Breast epithelium (tissue), 4 donors: ENCODE measurements around the gene USP21. TPM values are rescaled to one million over a fixed set of nuclear protein-coding genes. Genes with fewer than 3 reads are reported as not detected.

Source experiments
- DNase-seq, 2 donors: peaks; one replicate each; pipeline ENCODE4 v3.0.0-alpha.2; 2019; ENCODE audit warnings: low spot score in 2 of 2
- H3K27ac ChIP-seq, 2 donors: fragments of 200-600 bp; sonication (generic) in 1 of 2; one replicate each; pipeline ENCODE4 v1.5.1; 2016 to 2019; ENCODE audit warnings: mild to moderate bottlenecking in 1 of 2
- H3K27me3 ChIP-seq, 2 donors: fragments of 200-600 bp; sonication (generic) in 1 of 2; one replicate each; pipeline versions ENCODE4 v1.5.1 to v1.6.0; 2017 to 2019; ENCODE audit warnings: control low read depth in 1 of 2, mild to moderate bottlenecking in 1 of 2
- H3K36me3 ChIP-seq: fragments of 200-600 bp; one replicate; pipeline ENCODE4 v1.5.1; 2019
- H3K4me1 ChIP-seq, 2 donors: fragments of 200-600 bp; sonication (generic); one replicate each; pipeline ENCODE4 v1.5.1; 2016 to 2019; ENCODE audit warnings: control low read depth in 1 of 2
- H3K4me3 ChIP-seq, 3 donors: fragments of 200-600 bp; sonication (generic); 1 replicate in 2 of 3; 2 replicates in 1 of 3; pipeline ENCODE4 v1.5.1; 2016 to 2019; ENCODE audit warnings: mild to moderate bottlenecking in 3 of 3, moderate library complexity in 2 of 3
- H3K9me3 ChIP-seq, 2 donors: fragments of 200-600 bp; sonication (generic) in 1 of 2; one replicate each; pipeline ENCODE4 v1.5.1; 2016 to 2019; ENCODE audit warnings: control low read depth in 1 of 2
- CTCF ChIP-seq, 3 donors: fragments of 450-650 bp; IDR thresholded peaks; one replicate each; pipeline ENCODE4 v1.5.1; 2016 to 2017; ENCODE audit warnings: antibody characterized with exemption in 3 of 3, mild to moderate bottlenecking in 3 of 3, moderate library complexity in 3 of 3
- POLR2A ChIP-seq: fragments of 450-650 bp; IDR thresholded peaks from one replicate; pipeline ENCODE4 v1.6.1; 2016; ENCODE audit warnings: antibody characterized with exemption, mild to moderate bottlenecking, moderate library complexity
- POLR2AphosphoS5 ChIP-seq, 3 donors: sonication (generic); formaldehyde crosslinking; IDR thresholded peaks; one replicate each; pipeline ENCODE4 v1.6.1; 2017; ENCODE audit warnings: antibody characterized with exemption in 3 of 3
- intact Hi-C: fragments of 100-400 bp; cut with DNase I; formaldehyde crosslinking; loops from one replicate; pipeline ENCODE4 v1.15.1; 2023; ENCODE audit warnings: low total_unique reads
- total RNA-seq, 3 donors: library from RNA; depleted of rRNA; stranded (reverse); fragments of >200 nt; gene quantifications; one replicate each; pipeline ENCODE4 v1.1.0, GENCODE V29; 2016

USP21 gene
- total RNA-seq, 3 donors from 2014 or later, result 11.7 to 26.9 (median 24.9) TPM

GRCh38 chr1:161176468-161177111 lies 17.3 kb downstream of the USP21 start:
- no peak for TF ChIP-seq POLR2A
- TF ChIP-seq CTCF (IDR thresholded peaks at IDR 0.05), result no peak
- no peak for TF ChIP-seq POLR2AphosphoS5 (IDR thresholded peaks at IDR 0.05)
- Histone ChIP-seq H3K4me3 (peak overlapping the region; percentile 80 to 86 (median 83)), H3K4me1 (peaks cover 0 to 12% of the 10 kb centered on the region in 2 donors), H3K27ac (peak overlapping the region; percentile 91 to 96), H3K9me3 (no peaks in the 10 kb centered on the region), H3K27me3 (no peaks in the 10 kb centered on the region), H3K36me3 (peaks cover 3% of the 10 kb centered on the region)
- intact Hi-C loops, result no loop called here
- no peak for DNase-seq

- peak; percentile 87 to 92 for DNase-seq
- TF ChIP-seq POLR2AphosphoS5 (IDR thresholded peaks at IDR 0.05) (peak; percentile 77 to 94 (median 90)), POLR2A (peak; percentile 69), CTCF (IDR thresholded peaks at IDR 0.05) (no peak)
- H3K36me3 ChIP-seq, result peaks cover 3% of the 10 kb centered on the region
- H3K9me3 ChIP-seq, result no peaks in the 10 kb centered on the region
- intact Hi-C loops, result no loop called here
- peaks cover 0 to 11% of the 10 kb centered on the region in 2 donors for H3K4me1 ChIP-seq
- peak within 1 kb of the TSS; percentile 91 to 96 for H3K27ac ChIP-seq
- H3K4me3 ChIP-seq, result peak within 1 kb of the TSS; percentile 80 to 86 (median 83)
- H3K27me3 ChIP-seq, result no peaks in the 10 kb centered on the region
These were observed 18.0 kb downstream of the USP21 start, which contains the start of gene B4GALT3 for GRCh38 chr1:161177112-161177935. TSS of gene B4GALT3 (minus strand) at chr1:161177507. CDS start at chr1:161176060, 1,447 bp downstream.

GRCh38 chr1:161177936-161178244 lies 18.6 kb downstream of the USP21 start:
- peaks cover 3% of the 10 kb centered on the region for H3K36me3 ChIP-seq
- peak overlapping the region; percentile 91 to 96 for H3K27ac ChIP-seq
- no peak for TF ChIP-seq POLR2AphosphoS5 (IDR thresholded peaks at IDR 0.05)
- no peak for TF ChIP-seq CTCF (IDR thresholded peaks at IDR 0.05)
- no peak for TF ChIP-seq POLR2A
- no peaks in the 10 kb centered on the region for H3K9me3 ChIP-seq
- H3K4me3 ChIP-seq, result peak overlapping the region; percentile 80 to 86 (median 83)
- DNase-seq, result no peak
- intact Hi-C loops, result no loop called here
- peaks cover 0 to 6% of the 10 kb centered on the region in 2 donors for H3K4me1 ChIP-seq
- no peaks in the 10 kb centered on the region for H3K27me3 ChIP-seq

- H3K4me3 ChIP-seq, result no peak overlapping the region
- intact Hi-C loops, result no loop called here
- H3K27ac ChIP-seq, result no peak overlapping the region
- H3K27me3 ChIP-seq, result no peaks in the 10 kb centered on the region
- no peaks in the 10 kb centered on the region for H3K9me3 ChIP-seq
- TF ChIP-seq POLR2A (no peak), POLR2AphosphoS5 (IDR thresholded peaks at IDR 0.05) (no peak), CTCF (IDR thresholded peaks at IDR 0.05) (no peak)
- H3K36me3 ChIP-seq, result no peaks in the 10 kb centered on the region
- no peak for DNase-seq
- H3K4me1 ChIP-seq, result no peaks in the 10 kb centered on the region
These were observed 20.4 kb downstream of the USP21 start for GRCh38 chr1:161179698-161180097.

- intact Hi-C loops, result no loop called here
- H3K9me3 ChIP-seq, result no peaks in the 10 kb centered on the region
- DNase-seq, result no peak
- TF ChIP-seq CTCF (IDR thresholded peaks at IDR 0.05) (no peak), POLR2AphosphoS5 (IDR thresholded peaks at IDR 0.05) (no peak), POLR2A (no peak)
- H3K27ac ChIP-seq, result no peak overlapping the region
- H3K4me1 ChIP-seq, result no peaks in the 10 kb centered on the region
- H3K36me3 ChIP-seq, result no peaks in the 10 kb centered on the region
- no peak overlapping the region for H3K4me3 ChIP-seq
- H3K27me3 ChIP-seq, result no peaks in the 10 kb centered on the region
These were observed 21.3 kb downstream of the USP21 start for GRCh38 chr1:161180639-161181038.
